HG03159 (cell line): Measurements from ENCODE around the gene CASQ1.

ENCODE experiments used
- ATAC-seq: cut with Tn5 transposase; IDR thresholded peaks from one replicate; pipeline ENCODE4 v1.9.1; 2021; ENCODE audit warnings: mild to moderate bottlenecking, moderate library complexity; ENCODE audit not compliant: unreplicated experiment

The CASQ1 gene

GRCh38 chr1:160224606-160225005 is 34.2 kb downstream of the CASQ1 start:
- no peak for ATAC-seq

DNA sequence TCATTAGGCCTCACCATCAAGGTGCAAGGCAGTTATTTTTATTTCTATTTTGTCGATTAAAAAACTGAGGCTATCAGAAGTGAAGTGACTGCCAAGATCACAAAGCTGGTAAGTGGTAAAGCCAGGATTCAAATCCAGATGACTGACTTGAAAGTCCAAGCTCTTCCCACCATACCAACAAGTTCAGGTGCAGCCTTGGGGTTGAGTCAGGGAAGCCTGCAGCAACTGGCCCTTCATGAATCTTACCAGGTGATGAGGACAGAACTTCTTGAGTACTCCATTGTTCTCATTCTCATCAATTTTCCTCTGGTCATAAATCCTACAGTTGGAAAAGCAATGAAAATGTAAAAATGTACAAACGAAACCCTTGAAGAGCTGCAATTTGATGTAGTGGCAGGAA is 35.0 kb downstream of the CASQ1 start:
- no peak for ATAC-seq

GRCh38 chr1:160226623-160227022 is 36.2 kb downstream of the CASQ1 start:
- no peak for ATAC-seq

- no peak for ATAC-seq
Measured at GRCh38 chr1:160227034-160227433, 36.7 kb downstream of the CASQ1 start.

- ATAC-seq = no peak
Measured at GRCh38 chr1:160227561-160227960, 37.2 kb downstream of the CASQ1 start.

GRCh38 chr1:160228431-160228830 is 38.1 kb downstream of the CASQ1 start:
- no peak for ATAC-seq

DNA sequence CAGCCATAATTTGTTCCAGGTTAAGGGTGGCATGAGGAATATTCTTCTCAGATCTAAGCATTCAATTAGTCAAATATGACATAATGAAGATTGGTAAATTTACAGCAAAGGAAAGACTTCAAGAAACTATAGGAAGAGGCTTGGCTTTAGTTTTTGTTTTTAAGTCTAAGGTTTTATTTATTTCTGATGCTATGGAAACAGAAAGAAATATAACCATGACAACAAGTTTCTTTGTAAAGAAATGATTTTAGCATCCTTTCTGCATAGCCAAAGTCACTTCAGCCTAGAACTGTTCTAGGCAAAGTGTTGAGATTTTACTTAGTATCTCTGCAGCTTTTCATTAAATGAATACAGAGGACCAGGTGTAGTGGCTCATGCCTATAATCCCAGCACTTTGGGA is 42.5 kb downstream of the CASQ1 start:
- ATAC-seq = no peak

- no peak for ATAC-seq
Measured at GRCh38 chr1:160236806-160237205, 46.4 kb downstream of the CASQ1 start.

DNA sequence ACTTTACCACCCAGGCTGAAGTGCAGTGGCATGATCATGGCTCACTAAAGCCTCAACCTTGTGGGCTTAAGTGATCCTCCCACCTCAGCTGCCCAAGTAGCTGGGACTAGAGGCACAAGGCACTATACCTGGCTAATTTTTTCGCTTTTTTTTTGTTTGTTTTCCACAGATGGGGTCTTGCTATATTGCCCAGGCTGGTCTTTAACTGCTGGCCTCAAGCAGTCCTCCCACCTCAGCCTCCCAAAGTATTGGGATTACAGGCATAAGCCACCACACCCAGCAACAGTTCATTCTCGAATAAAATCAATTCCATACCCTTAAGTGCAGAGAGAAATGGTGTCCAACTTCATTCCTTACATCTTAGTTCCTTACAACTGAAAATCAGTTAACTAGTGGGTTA is 47.2 kb downstream of the CASQ1 start:
- no peak for ATAC-seq

DNA sequence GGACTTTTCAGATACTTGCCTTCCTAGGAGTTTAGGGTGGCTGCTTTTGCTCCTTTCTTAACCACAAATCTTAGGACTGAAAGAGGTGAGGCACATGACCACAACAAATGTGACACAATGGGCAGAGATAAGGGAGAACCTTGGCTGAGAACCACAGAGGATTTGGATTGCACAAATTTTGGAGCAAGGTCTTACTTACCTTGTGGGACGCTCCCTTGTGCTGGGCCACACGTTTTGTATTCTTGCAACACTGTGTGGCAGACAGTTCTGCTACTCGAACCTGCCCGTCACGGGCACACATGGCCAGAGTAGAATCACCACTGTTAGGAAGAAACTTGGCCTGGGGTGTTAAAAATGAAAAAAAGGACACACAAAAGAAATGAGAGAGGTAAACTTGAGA is 48.0 kb downstream of the CASQ1 start:
- ATAC-seq = no peak

GRCh38 chr1:160239582-160240299 is 49.4 kb downstream of the CASQ1 start:
- no peak for ATAC-seq

DNA sequence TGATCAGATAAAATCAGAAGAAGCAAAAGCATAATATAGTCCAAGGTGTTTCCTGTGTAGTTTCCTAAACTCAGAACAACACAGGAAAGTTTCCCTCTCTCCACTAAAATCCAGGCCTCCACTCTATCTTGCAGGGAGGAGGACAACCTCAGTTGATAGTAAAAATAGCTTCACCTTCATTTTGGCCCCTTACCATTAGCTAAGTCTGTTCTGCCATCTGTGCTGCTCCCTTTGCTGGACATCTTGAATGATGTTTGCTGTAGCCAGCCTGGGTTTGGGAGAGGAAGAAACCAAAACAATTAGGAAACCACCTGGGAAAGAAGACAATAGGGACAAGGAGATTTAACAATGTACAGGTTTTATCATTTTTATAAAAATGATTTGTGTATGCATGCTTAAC is 53.4 kb downstream of the CASQ1 start:
- ATAC-seq = no peak

- no peak for ATAC-seq
Measured at GRCh38 chr1:160244209-160244608, 53.8 kb downstream of the CASQ1 start.

- no peak for ATAC-seq
Measured at GRCh38 chr1:160245434-160245833, 55.1 kb downstream of the CASQ1 start.

DNA sequence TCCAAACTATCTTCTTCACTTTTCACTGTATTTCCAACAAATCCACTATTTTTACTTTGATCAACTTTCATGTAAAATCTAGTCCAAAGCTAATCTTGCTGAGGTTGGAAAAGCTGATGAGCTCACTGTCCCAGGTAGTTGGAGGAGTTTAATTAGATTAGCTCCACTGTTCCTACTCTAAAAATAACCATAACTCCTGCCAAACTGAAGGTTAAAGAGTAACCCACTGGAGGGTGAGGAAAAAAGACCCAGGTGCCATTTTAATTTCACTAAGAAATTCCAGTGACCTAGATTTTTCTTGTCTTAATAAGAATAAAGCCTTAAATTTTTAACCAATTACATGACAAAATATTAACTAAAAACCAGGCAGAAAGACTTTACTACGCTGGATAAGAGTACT is 56.7 kb downstream of the CASQ1 start:
- ATAC-seq = no peak

DNA sequence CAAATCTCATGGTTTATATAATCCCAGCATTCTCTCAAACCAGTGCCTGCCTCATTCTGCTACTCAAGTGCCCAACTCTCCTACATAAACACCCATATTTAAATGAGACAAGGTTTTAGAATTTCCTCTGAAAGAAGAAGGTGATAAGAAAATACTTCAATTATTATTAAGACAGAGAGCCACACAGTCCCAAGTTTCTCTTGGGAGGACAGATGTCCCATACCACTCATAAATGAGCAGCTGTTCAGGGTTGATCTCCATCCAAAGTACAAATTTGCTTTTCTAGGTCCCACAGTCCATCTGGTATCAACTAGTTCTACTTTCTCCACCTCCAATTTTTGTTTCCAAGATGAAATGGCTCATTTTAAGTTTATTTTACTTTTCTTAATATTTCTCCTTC is 60.6 kb downstream of the CASQ1 start:
- no peak for ATAC-seq
